Lower leg skin (tissue), 3 donors: ENCODE results near the gene ADGRA1.

Source experiments
- CTCF ChIP-seq, 3 donors: fragments of 450-650 bp; IDR thresholded peaks; one replicate each; pipeline ENCODE4 v1.5.1; 2016; ENCODE audit warnings: antibody characterized with exemption in 3 of 3, mild to moderate bottlenecking in 3 of 3, moderate library complexity in 2 of 3
- POLR2A ChIP-seq, 2 donors: fragments of 450-650 bp; IDR thresholded peaks; one replicate each; pipeline ENCODE4 v1.6.1; 2016 to 2017; ENCODE audit warnings: antibody characterized with exemption in 2 of 2, mild to moderate bottlenecking in 1 of 2, moderate library complexity in 1 of 2

GRCh38 chr10:133110609-133111275 lies 23.0 kb downstream of the ADGRA1 start:
- TF ChIP-seq CTCF (IDR thresholded peaks at IDR 0.05) = no peak
- TF ChIP-seq POLR2A (IDR thresholded peaks at IDR 0.05) = no peak
